Muscle of back (tissue), 11 donors: ENCODE measurements around the gene TAX1BP1. TPM values are rescaled to one million over a fixed set of nuclear protein-coding genes. Genes with fewer than 3 reads are reported as not detected.
A peak's percentile ranks its signal among the peaks of the same experiment; 100 is the strongest.
"Not testable (repeated sequence)": the region's sequence is repeated elsewhere in the genome, so short reads cannot be mapped to it uniquely, and the experiment has no call there.

Experiments
- DNase-seq, 3 donors: peaks; one replicate each; pipeline versions ENCODE4 v3.0.0 to v3.0.0-alpha.2; 2013
- polyA plus RNA-seq, 10 donors: library from polyadenylated mRNA; unstranded; fragments of 120-200 nt; gene quantifications; one replicate each; pipeline ENCODE4 v1.2.1, GENCODE V29; 2013; ENCODE audit not compliant: insufficient read length in 10 of 10

TAX1BP1 gene
- polyA plus RNA-seq, 10 donors = 50.3 to 68.8 (median 58.4) TPM

DNA sequence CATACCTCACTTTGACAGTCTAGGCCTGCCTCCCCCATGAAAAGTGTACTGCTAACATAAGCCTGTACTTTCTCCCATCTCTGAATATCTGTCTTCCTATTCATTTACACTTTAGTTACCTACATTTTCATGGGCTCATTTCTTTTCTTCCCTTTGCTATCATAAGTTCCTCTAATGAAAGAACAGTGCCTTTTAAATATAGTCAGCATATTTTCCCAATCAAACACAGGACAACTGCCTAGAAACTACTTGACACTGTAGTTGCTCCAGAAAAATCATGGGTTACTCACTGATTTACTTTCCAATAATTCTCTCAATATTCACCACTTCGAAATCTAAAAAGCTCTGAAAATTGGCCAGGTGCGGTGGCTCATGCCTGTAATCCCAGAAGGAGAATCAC is 2.8 kb upstream of the TAX1BP1 start:
- DNase-seq = no peak

DNA sequence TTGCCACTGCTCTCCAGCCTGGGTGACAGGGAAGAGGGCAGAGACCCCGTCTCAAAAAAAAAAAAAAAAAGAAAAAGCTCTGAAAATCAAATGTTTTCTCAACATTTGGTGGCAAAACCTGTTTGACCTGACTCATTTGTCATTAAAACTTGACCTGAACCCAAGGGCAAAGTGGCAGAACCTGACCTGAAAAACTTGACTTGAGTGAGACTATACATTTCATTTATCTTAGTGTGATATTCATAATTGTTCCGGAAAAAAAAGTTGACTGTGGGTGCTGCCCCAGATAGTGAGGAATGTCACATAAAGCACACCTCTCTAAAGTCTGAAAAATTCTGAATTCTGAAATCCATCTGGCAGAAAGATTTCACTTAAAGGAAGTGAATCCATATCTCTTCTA is 2.3 kb upstream of the TAX1BP1 start:
- no peak for DNase-seq

DNA sequence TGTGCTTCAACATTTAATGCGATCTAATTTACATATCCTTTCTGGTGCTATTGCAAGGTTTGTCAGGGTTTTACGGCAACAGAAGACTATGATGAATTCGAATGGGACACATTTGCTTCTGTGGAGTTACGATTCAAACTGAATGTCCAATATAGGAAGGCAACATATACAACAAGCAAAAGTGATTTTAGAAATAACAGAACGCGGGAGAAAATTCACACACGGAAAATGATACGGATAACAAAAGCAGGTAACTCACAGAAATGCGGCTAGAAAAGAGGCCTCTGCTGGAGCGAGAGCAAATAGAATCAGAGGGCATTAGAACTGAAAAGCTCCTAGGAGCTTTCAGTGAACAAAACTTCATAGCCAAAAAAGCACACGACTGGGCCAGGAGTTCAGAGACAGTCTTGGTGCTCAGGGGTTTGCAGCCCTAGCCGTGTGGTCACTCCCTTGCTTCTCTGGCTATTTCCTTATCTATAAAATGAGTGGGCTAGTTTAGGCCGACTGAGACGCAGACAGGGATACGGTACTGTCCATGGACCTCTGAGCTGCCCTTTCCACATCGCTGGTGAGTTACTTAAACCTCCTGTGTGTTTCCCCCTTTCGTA is 557 bp upstream of the TAX1BP1 start:
- DNase-seq = no peak

DNA sequence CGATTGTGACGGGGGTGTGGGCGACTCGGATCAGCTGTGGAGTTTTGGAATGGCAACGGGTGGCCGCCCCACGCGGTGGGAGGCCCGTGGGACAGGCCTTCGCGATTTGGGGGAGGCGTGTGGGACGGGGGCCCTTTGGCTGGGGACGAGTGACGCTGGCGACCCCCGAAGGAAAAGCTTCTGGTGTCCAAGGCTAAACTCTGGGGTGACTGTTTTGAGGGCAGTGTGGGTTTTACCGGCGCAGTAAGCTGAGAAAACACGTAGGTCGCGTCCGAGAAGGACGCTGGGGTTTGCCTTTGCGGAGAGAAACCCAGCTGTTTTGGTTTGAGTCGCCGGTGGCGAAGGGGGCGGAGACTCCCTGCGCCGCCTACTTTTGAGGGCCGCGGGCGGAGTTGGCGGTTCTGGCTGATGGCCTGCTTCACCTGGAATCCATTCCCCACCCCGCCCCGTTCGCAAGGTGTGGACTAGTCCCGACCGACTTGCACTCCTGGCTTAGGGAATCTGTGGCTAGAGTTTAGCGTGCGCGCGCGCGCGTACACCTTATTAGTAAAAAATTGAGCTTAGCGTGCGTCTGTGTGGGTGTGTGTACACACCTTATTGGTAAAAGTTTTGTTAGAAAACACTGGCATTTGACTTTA is 606 bp downstream of the TAX1BP1 start:
- DNase-seq = peak; percentile 59 to 91 (median 81)

DNA sequence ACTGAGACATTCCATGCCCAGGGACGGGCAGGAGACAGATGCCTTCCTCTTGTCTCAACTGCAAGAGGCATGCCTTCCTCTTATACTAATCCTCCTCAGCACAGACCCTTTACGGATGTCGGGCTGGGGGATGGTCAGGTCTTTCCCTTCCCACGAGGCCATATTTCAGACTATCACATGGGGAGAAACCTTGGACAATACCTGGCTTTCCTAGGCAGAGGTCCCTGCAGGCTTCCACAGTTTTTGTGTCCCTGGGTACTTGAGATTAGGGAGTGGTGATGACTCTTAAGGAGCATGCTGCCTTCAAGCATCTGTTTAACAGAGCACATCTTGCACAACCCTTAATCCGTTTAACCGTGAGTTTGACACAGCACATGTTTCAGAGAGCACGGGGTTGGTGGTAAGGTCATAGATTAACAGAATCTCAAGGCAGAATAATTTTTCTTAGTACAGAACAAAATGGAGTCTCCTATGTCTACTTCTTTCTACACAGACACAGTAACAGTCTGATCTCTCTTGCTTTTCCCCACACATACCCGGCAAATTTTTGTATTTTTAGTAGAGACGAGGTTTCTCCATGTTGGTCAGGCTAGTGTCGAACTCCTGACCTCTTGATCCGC is 2.2 kb downstream of the TAX1BP1 start:
- not testable (repeated sequence) for DNase-seq

DNA sequence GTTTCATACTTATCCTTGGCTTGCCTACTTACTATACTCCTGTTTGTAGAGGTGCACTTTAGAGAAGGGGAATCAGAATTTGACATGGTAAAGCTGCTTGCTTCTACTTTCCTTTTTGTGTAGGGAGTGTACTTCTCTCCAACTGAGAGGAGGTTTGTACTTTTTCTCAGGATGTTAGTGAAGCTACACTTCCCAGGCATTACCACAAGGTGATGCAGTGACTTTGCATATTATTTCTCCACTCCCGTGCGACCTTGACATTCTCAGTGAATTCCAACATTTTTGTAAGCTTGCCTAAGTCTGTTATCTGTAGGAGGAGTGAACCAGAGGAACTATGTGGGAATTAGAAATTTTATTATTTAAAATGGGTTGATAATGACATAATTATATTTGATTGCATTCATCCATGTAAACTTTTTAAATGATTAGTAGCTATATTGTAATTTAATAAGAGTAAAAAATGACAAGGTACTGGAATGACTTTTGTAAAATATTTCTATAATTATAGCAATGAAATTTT is 5.2 kb downstream of the TAX1BP1 start:
- DNase-seq = peak; percentile 14 to 61 (median 37)

DNA sequence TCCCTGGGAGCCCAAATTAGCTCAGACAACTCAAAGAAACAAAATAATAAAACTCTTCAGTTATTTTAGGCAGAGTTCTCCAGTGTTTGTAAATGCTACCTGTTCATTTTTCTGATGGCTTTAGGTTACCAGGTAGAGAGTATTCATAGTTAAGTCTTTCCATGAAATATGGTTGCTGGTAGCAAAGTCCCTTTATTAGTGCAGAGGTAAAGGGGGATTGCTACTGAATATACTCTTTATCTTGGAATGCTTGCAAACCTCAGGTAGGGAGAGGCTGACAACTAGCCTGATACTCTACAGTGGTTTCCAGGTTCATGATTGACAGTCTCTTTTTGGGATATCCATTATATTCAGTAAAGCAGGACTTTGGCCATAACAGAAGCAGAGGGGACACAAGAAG is 6.5 kb downstream of the TAX1BP1 start:
- DNase-seq = no peak

DNA sequence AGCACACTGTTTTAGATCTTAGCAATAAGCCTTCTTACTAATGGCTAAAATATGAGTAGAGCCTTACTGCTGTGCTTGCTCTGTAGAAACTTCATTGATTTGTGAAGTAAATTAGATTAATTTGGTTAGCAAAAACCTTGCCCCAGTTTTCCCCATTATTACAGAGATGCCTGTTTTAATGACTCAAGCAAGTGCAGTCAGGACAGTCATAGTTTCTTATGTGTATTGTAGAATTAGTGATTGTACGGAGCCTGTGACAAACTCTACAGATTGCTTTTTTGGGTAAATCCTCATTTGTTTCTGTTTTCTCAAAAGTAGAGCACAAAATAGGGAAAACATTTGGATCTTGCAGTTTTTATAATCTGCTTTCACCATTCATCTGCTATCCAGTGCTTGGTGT is 7.0 kb downstream of the TAX1BP1 start:
- DNase-seq = no peak

DNA sequence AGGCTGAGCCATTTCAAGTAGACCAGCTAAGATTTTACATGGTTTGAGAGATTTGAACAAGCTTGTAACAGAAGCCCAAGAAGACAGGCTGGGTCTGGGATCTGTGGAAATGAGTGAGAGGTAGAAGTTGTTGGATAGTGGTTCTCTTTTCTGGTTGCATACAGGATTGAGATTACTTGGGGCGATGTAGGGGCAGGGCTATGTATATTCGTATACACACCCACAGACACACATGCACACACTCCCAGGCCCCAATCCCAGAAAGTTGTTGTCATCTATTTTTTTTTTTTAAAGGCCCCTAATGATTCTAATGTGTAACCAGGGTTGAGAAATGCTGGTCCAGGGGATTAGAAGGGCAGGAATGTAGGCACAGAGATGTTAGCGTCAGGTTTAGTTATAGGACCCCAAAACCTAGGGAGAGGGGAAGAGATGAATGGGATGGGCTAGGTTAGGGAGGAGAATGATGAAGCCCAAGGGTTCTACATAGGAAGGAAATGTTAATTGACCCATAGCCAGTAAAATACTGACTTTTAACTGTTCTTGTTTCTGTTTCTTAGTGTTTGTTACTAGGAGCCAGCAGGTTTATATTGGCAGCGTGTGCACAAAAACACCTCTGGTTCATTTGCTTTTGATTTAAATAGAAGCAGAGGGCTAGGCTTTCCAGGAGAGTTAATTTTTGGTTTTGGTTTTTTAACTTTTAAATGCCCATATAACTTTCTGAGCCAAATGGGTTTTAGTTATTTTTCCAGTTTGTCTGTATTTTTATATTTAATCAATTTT is 7.8 kb downstream of the TAX1BP1 start:
- no peak for DNase-seq

DNA sequence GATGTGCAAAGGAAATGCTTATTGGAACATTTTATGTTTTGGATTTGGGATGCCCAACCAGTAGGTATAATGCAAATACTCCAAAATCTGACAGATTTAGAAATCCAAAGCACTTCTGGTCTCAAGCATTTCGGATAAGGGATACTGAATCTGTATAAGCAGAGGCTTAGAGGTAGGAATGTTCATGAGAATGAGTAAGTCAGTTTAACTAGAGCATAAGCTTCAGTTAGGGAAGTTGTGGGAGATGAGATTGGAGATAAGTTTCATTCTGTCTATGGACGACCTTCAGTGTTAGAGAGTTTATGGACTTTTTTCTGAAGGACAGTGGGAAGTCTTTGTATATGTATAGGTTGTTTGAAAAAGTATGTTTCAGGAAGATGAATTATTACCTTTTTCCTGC is 10.4 kb downstream of the TAX1BP1 start:
- DNase-seq = no peak

DNA sequence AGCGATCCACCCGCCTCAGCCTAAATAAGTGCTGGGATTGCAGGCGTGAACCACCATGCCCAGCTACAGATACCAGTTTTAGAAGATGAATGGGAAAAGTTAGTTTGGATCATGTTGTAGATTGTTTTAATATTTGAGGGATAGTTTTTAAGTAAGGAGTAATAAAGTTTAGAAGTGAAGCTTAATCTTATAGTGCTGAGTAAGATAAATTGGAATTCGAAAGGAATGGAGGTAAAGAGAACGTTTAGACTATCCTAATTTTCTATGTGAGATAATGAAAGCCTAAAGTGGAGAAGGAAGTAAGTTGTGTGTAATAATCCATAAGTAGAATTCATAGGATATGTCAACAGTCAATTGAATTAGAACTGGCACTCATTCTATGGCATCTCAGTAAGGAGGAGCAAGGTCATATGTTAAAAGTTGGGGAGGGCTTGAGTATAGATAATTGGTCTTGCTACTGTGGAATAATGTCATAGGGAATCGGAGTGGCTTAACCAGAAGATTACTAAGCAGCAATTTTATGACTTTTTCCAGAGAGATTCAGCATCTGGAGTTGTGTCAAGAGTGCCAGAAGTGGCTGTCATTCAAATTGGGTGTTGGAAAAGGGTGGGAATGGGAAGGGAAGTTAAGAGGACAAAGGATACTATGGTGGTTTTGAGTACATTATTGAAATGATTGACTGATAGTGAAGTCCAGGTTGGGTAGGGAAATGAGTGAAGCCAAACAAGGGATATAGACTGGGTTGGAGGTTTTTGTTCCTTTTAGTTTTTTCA is 12.1 kb downstream of the TAX1BP1 start:
- DNase-seq = no peak

DNA sequence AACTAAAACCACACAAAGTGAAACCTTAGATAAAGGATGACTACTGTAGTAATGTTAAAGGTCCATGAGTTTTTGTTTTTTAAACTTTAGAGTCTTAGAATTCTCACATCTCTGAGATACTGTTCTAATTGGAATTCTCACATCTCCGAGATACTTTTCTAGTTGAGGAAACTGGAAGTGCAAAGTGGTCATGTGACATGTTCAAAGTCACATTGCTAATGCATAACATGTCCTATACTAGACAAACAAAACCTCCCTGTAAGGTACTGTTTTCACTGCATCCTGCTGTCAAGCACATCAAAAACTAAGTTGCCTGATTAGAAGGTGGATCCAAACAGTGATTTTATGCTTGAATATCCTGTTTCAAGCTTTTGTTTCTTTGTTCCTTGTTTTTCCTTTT is 13.9 kb downstream of the TAX1BP1 start:
- no peak for DNase-seq

DNA sequence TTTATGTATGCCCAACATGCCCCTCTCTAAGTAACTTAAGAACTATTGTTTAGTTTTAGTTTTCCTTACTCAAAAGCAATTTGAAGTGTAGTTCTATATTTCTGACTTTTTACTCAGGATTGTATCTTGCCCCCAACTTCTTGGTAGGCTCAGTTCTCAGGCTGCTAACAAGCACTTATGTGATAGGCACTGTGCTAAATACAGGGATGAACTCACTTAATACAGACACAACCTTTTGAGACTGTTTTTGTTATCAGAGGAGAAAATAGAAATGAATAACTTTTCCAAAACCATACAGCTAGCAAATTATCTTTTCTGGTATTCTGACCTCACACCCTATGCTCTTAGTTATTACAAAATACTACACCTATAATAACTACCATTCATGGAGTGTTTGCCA is 16.3 kb downstream of the TAX1BP1 start:
- no peak for DNase-seq

DNA sequence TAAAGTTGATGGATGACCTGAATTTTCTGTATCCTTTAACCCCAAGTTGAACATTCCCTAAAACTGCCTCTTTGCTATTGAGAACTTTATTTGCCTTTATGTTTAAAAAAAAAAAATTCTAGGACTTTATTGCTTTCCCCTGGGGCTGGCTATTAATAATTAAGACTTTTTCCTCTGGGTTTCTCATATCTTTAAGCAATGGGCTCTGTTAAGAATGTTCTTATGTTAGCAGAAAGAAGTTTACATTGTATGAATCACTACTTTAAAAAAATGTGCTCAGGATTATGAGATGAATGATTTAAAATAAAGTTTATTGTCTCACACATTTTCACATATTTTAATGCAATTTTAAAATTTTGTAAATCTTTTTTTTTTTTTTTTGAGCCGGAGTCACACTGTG is 19.5 kb downstream of the TAX1BP1 start:
- DNase-seq = no peak

DNA sequence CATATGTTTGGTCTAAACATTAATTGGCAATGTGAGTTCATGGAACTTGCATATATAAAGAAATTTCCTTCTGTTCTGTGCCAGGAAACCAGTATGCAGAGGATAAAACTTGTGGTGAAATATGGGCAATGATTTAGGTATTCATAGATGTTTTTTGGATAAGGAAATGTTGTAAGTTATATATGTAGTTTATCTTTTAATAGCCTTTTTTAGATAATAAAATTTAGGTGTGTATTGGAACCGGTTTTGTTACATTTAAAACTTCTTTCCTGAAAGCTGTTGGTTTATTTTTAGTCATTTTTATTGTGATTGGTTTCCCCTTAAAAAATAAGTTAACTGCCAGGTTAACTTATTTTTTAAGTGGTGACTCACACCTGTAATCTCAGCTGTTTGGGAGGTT is 22.1 kb downstream of the TAX1BP1 start:
- DNase-seq = no peak

DNA sequence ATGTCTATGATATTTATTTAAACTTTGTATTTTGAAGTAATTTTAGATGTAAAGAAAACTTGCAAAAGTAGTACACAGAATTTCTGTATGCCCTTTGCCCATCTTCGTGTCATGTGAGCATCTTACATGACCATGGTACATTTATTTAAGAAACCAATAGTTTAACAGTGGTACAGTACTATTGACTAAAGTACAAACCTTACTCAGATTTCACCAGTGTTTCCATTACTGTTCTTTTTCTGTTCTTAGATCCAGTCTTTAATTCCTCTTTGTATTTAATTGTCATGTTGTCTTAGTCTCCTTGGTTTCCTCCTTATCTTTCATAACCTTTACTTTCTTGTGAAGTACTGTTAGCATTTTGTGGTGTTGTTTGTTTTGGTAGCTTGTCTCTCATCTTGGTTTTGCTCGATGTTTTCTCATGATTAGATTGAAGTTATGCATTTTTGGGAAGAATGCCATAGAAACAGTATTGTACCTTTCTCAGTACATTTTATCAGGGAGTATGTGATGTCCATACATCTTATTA is 24.1 kb downstream of the TAX1BP1 start:
- no peak for DNase-seq

DNA sequence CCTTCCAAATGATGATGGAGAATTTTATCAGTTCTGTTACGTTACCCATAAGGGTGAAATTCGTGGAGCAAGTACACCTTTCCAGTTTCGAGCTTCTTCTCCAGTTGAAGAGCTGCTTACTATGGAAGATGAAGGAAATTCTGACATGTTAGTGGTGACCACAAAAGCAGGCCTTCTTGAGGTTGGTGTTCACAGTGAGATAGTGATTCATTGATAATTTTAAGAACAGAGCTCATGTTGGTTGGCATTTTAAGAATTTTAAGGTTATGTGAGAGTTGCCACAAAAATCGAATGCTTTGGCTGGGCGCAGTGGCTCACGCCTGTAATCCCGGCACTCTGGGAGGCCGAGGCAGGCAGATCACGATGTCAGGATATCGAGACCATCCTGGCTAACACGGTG is 25.9 kb downstream of the TAX1BP1 start:
- DNase-seq = no peak

DNA sequence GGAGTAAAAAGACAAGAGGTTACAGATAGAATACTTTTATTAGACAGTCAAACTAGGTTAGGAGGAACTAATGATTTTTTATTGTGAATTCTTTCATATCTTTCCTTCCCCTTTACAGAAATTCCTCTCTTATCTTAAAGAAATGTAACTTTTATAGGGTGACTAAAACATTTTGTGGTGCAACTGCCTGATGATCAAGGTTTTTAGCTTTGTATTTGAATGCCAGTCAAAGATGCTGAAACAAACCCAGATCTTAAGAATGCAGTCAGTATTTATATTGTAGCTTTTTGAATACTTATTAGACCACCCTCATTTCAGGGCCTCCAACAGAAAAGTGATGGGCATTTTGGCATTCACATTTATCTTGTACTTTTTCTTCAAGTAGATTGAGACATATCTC is 27.4 kb downstream of the TAX1BP1 start:
- no peak for DNase-seq

DNA sequence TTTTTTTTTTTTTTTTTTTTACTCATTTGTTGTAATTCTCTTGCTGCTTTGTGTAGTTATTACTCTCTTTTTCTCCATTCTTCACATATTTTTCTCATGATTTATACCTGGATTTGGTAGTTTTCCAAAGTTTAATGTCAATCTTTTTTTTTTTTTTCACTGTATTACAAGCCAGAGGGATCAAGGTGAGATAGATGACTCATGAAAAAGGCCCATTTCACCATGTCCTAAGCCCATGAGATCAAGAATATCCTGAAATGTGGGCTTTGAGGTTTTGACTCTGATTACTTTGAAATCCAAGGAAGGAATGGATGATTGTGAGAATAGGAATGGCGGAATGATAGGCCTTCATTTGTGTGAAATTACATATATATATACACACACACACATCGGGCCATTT is 31.1 kb downstream of the TAX1BP1 start:
- DNase-seq = no peak

DNA sequence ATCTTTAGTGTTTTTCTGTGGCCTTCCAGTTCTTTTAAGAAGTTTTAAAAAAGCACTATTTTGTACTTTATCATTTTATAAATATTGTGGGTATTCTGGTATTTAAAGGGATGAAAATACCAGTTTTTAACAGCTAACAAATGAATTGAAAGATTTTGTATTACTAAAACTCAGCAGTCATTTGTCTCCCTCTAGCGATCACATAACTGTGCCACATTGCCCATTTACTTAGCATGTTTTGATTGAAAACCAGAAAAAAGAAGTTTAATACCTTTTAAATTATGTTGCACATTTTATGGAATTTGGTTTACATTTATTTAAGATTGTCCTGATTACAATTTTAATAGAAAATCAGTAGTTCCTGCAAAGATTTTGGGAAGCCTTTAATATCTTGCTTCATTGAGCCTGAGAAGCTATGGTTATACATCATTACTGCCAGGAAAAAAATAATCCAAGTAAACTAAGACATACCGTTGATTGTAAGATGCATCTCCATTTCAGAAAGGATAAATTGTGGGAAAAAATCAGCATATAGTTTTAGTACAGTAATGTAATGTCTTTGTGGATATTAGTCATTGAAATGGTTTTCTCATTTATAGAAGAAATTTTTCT is 34.9 kb downstream of the TAX1BP1 start:
- peak; percentile 11 to 39 (median 22) for DNase-seq

DNA sequence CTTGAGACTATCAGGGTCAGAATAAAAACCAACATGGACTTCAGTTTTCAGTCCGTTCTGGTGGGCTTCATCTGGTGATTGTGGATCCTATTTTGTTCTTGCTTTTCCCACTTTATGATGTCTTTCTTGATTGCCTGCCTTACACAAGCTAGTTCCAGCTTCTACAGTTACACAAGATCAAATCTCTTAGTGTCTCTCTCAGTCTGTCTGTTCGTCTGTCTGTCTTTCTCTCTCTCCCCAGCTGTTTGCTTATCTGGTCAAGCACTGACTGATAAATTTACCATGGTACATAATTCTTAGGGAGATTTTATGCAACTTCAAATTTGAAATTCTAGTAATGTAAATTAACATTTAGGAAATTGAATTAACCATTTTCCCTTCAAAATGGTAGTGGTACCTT is 35.8 kb downstream of the TAX1BP1 start:
- DNase-seq = no peak
